PC-3 (cell line): ENCODE results near the gene DTWD2.

Source experiments
- EZH2phosphoT487 ChIP-seq: fragments of 300-600 bp; sonication (generic); IDR thresholded peaks from 2 replicates; pipeline ENCODE4 v1.6.1; 2018; ENCODE audit warnings: mild to moderate bottlenecking, antibody characterized with exemption, low read length, borderline replicate concordance
- TF ChIP-seq, protein P1 (sequence below): fragments of 300-600 bp; sonication (generic); conservative IDR thresholded peaks from 2 replicates; pipeline ENCODE4 v1.5.1; 2017; ENCODE audit warnings: antibody characterized with exemption, low read depth, mild to moderate bottlenecking, low read length

DNA sequence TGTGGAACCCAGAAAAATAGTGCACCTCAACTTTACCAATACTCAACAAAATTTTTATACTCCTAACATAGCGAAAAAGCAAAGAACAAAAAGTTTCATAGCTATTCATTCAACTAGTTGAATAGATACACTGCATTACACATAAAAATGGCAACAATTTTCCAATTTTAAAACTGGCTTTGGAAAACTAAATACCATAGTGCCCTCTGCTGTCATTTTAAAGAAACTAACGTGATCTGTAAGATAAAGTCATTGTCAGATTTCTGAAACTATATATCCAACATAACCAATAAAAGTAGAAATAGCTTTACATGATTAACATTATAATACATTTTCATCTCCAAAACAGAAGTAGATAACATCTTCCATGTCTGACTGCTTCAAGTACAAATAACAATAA is 31.6 kb downstream of the DTWD2 start:
- TF ChIP-seq, protein P1, sequence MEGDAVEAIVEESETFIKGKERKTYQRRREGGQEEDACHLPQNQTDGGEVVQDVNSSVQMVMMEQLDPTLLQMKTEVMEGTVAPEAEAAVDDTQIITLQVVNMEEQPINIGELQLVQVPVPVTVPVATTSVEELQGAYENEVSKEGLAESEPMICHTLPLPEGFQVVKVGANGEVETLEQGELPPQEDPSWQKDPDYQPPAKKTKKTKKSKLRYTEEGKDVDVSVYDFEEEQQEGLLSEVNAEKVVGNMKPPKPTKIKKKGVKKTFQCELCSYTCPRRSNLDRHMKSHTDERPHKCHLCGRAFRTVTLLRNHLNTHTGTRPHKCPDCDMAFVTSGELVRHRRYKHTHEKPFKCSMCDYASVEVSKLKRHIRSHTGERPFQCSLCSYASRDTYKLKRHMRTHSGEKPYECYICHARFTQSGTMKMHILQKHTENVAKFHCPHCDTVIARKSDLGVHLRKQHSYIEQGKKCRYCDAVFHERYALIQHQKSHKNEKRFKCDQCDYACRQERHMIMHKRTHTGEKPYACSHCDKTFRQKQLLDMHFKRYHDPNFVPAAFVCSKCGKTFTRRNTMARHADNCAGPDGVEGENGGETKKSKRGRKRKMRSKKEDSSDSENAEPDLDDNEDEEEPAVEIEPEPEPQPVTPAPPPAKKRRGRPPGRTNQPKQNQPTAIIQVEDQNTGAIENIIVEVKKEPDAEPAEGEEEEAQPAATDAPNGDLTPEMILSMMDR, result peak; percentile 67
- no peak for TF ChIP-seq EZH2phosphoT487
